Central memory CD8-positive, alpha-beta T cell (primary cell): Measurements from ENCODE around the gene DLGAP1.

ENCODE experiments used
- ATAC-seq: fragments of 150-1000 bp; cut with Tn5 transposase; replicated peaks from 2 replicates; pipeline ENCODE4 v1.10.0; 2022; ENCODE audit warnings: mild to moderate bottlenecking, moderate FRiP score, moderate number of reproducible peaks; ENCODE audit not compliant: poor library complexity, severe bottlenecking; ENCODE audit errors: extremely low read depth
- DNase-seq, 2 donors: peaks; one replicate each; pipeline ENCODE4 v3.0.0; 2021; ENCODE audit warnings: low spot score in 2 of 2
- H3K27ac Mint-ChIP-seq: one replicate; pipeline ENCODE4 v1.8.0; 2022; ENCODE audit warnings: low read depth, mild to moderate bottlenecking, moderate library complexity, mixed read lengths
- H3K27me3 Mint-ChIP-seq: one replicate; pipeline ENCODE4 v1.8.0; 2022; ENCODE audit warnings: mixed read lengths
- H3K36me3 Mint-ChIP-seq: one replicate; pipeline ENCODE4 v1.8.0; 2022; ENCODE audit warnings: mild to moderate bottlenecking, moderate library complexity, mixed read lengths; ENCODE audit not compliant: insufficient read depth
- H3K4me1 Mint-ChIP-seq: one replicate; pipeline ENCODE4 v1.8.0; 2022; ENCODE audit warnings: mixed read lengths
- H3K4me3 Mint-ChIP-seq: one replicate; pipeline ENCODE4 v1.8.0; 2022; ENCODE audit warnings: mild to moderate bottlenecking, moderate library complexity, mixed read lengths
- H3K9me3 Mint-ChIP-seq: one replicate; pipeline ENCODE4 v1.8.0; 2022; ENCODE audit warnings: mixed read lengths

Gene DLGAP1

GRCh38 chr18:3979024-3979423, 476.1 kb downstream of the DLGAP1 start:
- Mint-ChIP-seq H3K4me3 (no peak overlapping the region), H3K36me3 (no peaks in the 10 kb centered on the region), H3K27ac (no peak overlapping the region), H3K9me3 (peaks cover 14% of the 10 kb centered on the region), H3K27me3 (peaks cover 21% of the 10 kb centered on the region), H3K4me1 (no peaks in the 10 kb centered on the region)
- DNase-seq (no peak), ATAC-seq (no peak)

- Mint-ChIP-seq H3K4me1 (no peaks in the 10 kb centered on the region), H3K27me3 (peaks cover 5% of the 10 kb centered on the region), H3K36me3 (no peaks in the 10 kb centered on the region), H3K9me3 (peaks cover 2% of the 10 kb centered on the region), H3K4me3 (no peak overlapping the region), H3K27ac (no peak overlapping the region)
- DNase-seq (no peak), ATAC-seq (no peak)
These were observed 481.8 kb downstream of the DLGAP1 start for GRCh38 chr18:3973191-3973850.

- Mint-ChIP-seq H3K27me3 (peaks cover 10% of the 10 kb centered on the region), H3K4me3 (no peak overlapping the region), H3K9me3 (no peaks in the 10 kb centered on the region), H3K27ac (no peak overlapping the region), H3K4me1 (no peaks in the 10 kb centered on the region), H3K36me3 (no peaks in the 10 kb centered on the region)
- ATAC-seq, result no peak
- no peak for DNase-seq
These were observed 482.7 kb downstream of the DLGAP1 start for GRCh38 chr18:3972291-3972930.

- no peaks in the 10 kb centered on the region for H3K4me1 Mint-ChIP-seq
- ATAC-seq, result no peak
- H3K9me3 Mint-ChIP-seq, result no peaks in the 10 kb centered on the region
These were observed 484.2 kb downstream of the DLGAP1 start for GRCh38 chr18:3970929-3971328.

GRCh38 chr18:3967359-3968180, 487.5 kb downstream of the DLGAP1 start:
- Mint-ChIP-seq H3K27me3 (peaks cover 39% of the 10 kb centered on the region), H3K4me1 (no peaks in the 10 kb centered on the region), H3K36me3 (no peaks in the 10 kb centered on the region), H3K27ac (no peak overlapping the region), H3K4me3 (no peak overlapping the region), H3K9me3 (no peaks in the 10 kb centered on the region)
- ATAC-seq (no peak), DNase-seq (no peak)

More at GRCh38 chr18:3970929-3971328, 484.2 kb downstream of the DLGAP1 start:
- DNase-seq, result no peak
- H3K36me3 Mint-ChIP-seq, result no peaks in the 10 kb centered on the region
- H3K27ac Mint-ChIP-seq, result no peak overlapping the region
- H3K27me3 Mint-ChIP-seq, result peaks cover 22% of the 10 kb centered on the region
- H3K4me3 Mint-ChIP-seq, result no peak overlapping the region

- no peak for ATAC-seq
- H3K27me3 Mint-ChIP-seq, result peaks cover 45% of the 10 kb centered on the region
- H3K36me3 Mint-ChIP-seq, result no peaks in the 10 kb centered on the region
- no peaks in the 10 kb centered on the region for H3K9me3 Mint-ChIP-seq
- H3K4me1 Mint-ChIP-seq, result no peaks in the 10 kb centered on the region
- H3K27ac Mint-ChIP-seq, result no peak overlapping the region
- no peak for DNase-seq
- no peak overlapping the region for H3K4me3 Mint-ChIP-seq
These were observed 488.3 kb downstream of the DLGAP1 start for GRCh38 chr18:3966642-3967358.

GRCh38 chr18:3966246-3966641, 488.9 kb downstream of the DLGAP1 start:
- Mint-ChIP-seq H3K36me3 (no peaks in the 10 kb centered on the region), H3K27me3 (peaks cover 50% of the 10 kb centered on the region), H3K27ac (no peak overlapping the region), H3K4me1 (no peaks in the 10 kb centered on the region), H3K4me3 (no peak overlapping the region), H3K9me3 (no peaks in the 10 kb centered on the region)
- ATAC-seq (no peak), DNase-seq (no peak)

GRCh38 chr18:3960977-3961376, 494.1 kb downstream of the DLGAP1 start:
- ATAC-seq, result no peak

GRCh38 chr18:3960142-3960541, 495.0 kb downstream of the DLGAP1 start:
- no peak overlapping the region for H3K4me3 Mint-ChIP-seq
- no peaks in the 10 kb centered on the region for H3K4me1 Mint-ChIP-seq
- peaks cover 32% of the 10 kb centered on the region for H3K27me3 Mint-ChIP-seq
- ATAC-seq, result no peak
- H3K9me3 Mint-ChIP-seq, result no peaks in the 10 kb centered on the region
- no peak overlapping the region for H3K27ac Mint-ChIP-seq
- DNase-seq, result no peak
- no peaks in the 10 kb centered on the region for H3K36me3 Mint-ChIP-seq

More at GRCh38 chr18:3960977-3961376, 494.1 kb downstream of the DLGAP1 start:
- Mint-ChIP-seq H3K4me1 (no peaks in the 10 kb centered on the region), H3K36me3 (no peaks in the 10 kb centered on the region), H3K9me3 (no peaks in the 10 kb centered on the region), H3K4me3 (no peak overlapping the region), H3K27ac (no peak overlapping the region), H3K27me3 (peaks cover 32% of the 10 kb centered on the region)
- DNase-seq, result no peak

- H3K27ac Mint-ChIP-seq, result no peak overlapping the region
- no peaks in the 10 kb centered on the region for H3K9me3 Mint-ChIP-seq
- DNase-seq (no peak), ATAC-seq (no peak)
- no peaks in the 10 kb centered on the region for H3K4me1 Mint-ChIP-seq
- H3K4me3 Mint-ChIP-seq, result no peak overlapping the region
- H3K36me3 Mint-ChIP-seq, result no peaks in the 10 kb centered on the region
- H3K27me3 Mint-ChIP-seq, result peaks cover 18% of the 10 kb centered on the region
These were observed 503.1 kb downstream of the DLGAP1 start for GRCh38 chr18:3952031-3952430.

- Mint-ChIP-seq H3K36me3 (no peaks in the 10 kb centered on the region), H3K4me3 (no peak overlapping the region), H3K27me3 (peaks cover 18% of the 10 kb centered on the region), H3K9me3 (no peaks in the 10 kb centered on the region), H3K27ac (no peak overlapping the region), H3K4me1 (no peaks in the 10 kb centered on the region)
- no peak for ATAC-seq
- no peak for DNase-seq
These were observed 504.3 kb downstream of the DLGAP1 start for GRCh38 chr18:3950668-3951404.

- Mint-ChIP-seq H3K36me3 (no peaks in the 10 kb centered on the region), H3K27ac (no peak overlapping the region), H3K27me3 (peaks cover 9% of the 10 kb centered on the region), H3K4me3 (no peak overlapping the region), H3K4me1 (no peaks in the 10 kb centered on the region), H3K9me3 (no peaks in the 10 kb centered on the region)
- DNase-seq, result no peak
- no peak for ATAC-seq
These were observed 506.1 kb downstream of the DLGAP1 start for GRCh38 chr18:3948958-3949357.
